Astrocyte of the spinal cord (primary cell): Measurements from ENCODE around the gene STXBP3.
"Not testable (repeated sequence)": the region's sequence is repeated elsewhere in the genome, so short reads cannot be mapped to it uniquely, and the experiment has no call there.

Experiments
- DNase-seq: peaks from one replicate; pipeline ENCODE4 v3.0.0; 2011; ENCODE audit warnings: low read depth, low spot score
- H3K4me3 ChIP-seq: 2 replicates; pipeline ENCODE4 v1.5.1; 2011; ENCODE audit warnings: low read depth, mild to moderate bottlenecking, low read length, moderate library complexity
- CTCF ChIP-seq: IDR thresholded peaks from 2 replicates; pipeline ENCODE4 v1.5.1; 2012; ENCODE audit warnings: low read depth, mild to moderate bottlenecking, low read length, inconsistent platforms
- in situ Hi-C: cut with HindIII; loops from 2 replicates; pipeline ENCODE4 v1.10.0; 2017; ENCODE audit warnings: low sequenced_read_pairs

STXBP3 gene

GRCh38 chr1:108779455-108779854 is 33.0 kb downstream of the STXBP3 start:
- TF ChIP-seq CTCF = no peak
- no peak for DNase-seq
- in situ Hi-C loops = no loop called here
- H3K4me3 ChIP-seq = no peak overlapping the region

GRCh38 chr1:108780937-108781574 is 34.6 kb downstream of the STXBP3 start:
- in situ Hi-C loops = no loop called here
- TF ChIP-seq CTCF = no peak

GRCh38 chr1:108781575-108781944 is 35.1 kb downstream of the STXBP3 start:
- H3K4me3 ChIP-seq, DNase-seq, in situ Hi-C loops: not testable (repeated sequence)

More at GRCh38 chr1:108780937-108781574, 34.6 kb downstream of the STXBP3 start:
- no peak overlapping the region for H3K4me3 ChIP-seq
- DNase-seq = no peak

- in situ Hi-C loops = no loop called here
- no peak for DNase-seq
- TF ChIP-seq CTCF = no peak
- no peak overlapping the region for H3K4me3 ChIP-seq
Measured at GRCh38 chr1:108785264-108785663, 38.8 kb downstream of the STXBP3 start.

GRCh38 chr1:108785880-108786279 is 39.4 kb downstream of the STXBP3 start:
- H3K4me3 ChIP-seq = no peak overlapping the region
- no peak for DNase-seq
- in situ Hi-C loops = no loop called here
- no peak for TF ChIP-seq CTCF

- no peak overlapping the region for H3K4me3 ChIP-seq
- in situ Hi-C loops = no loop called here
- TF ChIP-seq CTCF = no peak
- DNase-seq = no peak
Measured at GRCh38 chr1:108791790-108792189, 45.3 kb downstream of the STXBP3 start.

- no peak for DNase-seq
- in situ Hi-C loops = no loop called here
- TF ChIP-seq CTCF = no peak
- H3K4me3 ChIP-seq = no peak overlapping the region
Measured at GRCh38 chr1:108792420-108792819, 45.9 kb downstream of the STXBP3 start.
